A549 treated with AZD2906 at 1 μM for 4 hours (cell line): Measurements from ENCODE around the gene TIFAB. TPM values are rescaled to one million over a fixed set of nuclear protein-coding genes. Genes with fewer than 3 reads are reported as not detected.

Experiments
- total RNA-seq: library from RNA; stranded (reverse); fragments of 200-300 nt; extraction: Qiagen RNA extraction; gene quantifications from 5 replicates; pipeline ENCODE4 v1.2.3, GENCODE V29; 2022

Gene TIFAB, protein sequence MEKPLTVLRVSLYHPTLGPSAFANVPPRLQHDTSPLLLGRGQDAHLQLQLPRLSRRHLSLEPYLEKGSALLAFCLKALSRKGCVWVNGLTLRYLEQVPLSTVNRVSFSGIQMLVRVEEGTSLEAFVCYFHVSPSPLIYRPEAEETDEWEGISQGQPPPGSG
- total RNA-seq: not detected in 5 replicates

GRCh38 chr5:135452321-135453030 lies at the start of gene TIFAB:
Gene TIFAB, minus strand, starts transcription at chr5:135452351. Its CDS starts 2,412 bp downstream, at chr5:135449939.

GRCh38 chr5:135447298-135447929 lies 4.7 kb downstream of the TIFAB start, which contains the start of gene DCANP1:
Gene DCANP1, minus strand, starts transcription at chr5:135447348. Its CDS starts 240 bp downstream, at chr5:135447108.

DNA sequence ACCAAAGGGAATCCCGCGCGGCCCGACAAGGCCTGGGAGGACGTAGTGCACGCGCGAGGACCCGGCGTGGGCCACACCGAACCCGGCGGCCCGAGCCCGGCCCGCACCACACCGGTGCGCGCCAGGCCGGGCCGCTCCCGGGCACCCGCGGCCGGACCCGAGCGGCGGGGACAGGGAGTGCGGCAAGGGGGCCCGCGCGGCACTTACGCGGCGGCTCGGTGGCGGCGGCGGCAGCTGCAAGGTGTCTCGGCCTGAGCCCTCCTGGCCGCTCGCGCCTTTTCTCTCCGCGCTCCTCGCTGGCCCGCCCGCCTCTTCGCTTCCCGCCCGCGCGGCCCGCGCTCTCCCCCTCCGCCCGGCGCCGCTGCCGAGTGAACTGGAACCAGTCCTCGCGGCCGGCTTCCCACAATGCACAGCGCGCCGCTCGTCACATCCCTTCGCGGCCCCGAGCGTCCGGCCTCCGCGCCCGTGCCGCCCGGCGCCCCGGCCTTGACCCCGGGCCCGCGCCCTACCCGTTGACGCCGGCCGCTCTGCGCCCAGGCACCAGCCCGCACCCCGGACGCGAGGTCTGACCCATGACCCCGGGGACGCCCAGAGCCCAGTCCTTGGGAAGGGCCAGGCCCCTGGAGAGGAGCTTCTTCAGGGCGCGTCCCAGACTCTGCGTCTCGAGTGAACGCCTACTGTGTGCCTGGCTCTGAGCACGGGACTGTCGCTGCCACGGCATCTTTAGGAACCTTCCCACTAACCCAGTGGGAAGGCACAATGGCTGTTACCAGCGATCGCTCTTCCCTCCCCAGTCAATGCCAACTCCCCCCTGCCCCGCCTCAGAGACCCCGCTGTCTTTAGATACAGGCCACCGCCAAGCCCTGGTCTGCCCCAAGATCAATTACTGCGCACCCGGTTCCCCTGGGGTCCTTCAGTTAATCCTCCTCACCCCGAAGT lies 53.0 kb downstream of the TIFAB start, which contains the start of gene MACROH2A1:
Gene MACROH2A1 (minus strand): TSS at position 377 of the 939 bp plus-strand sequence. CDS start 10,138 bp downstream, outside the sequence.

Other genes starting within 250 kb of the TIFAB start
- 172 to 199 TPM (median 195 TPM) in 5 replicates for gene MACROH2A1, start 53.1 kb downstream of the TIFAB start, total RNA-seq
- gene DCANP1, start 5.0 kb downstream of the TIFAB start, total RNA-seq: not detected in 5 replicates
- gene NEUROG1, start 83.6 kb upstream of the TIFAB start, total RNA-seq: not detected in 5 replicates
- gene CXCL14, start 126.6 kb upstream of the TIFAB start, total RNA-seq: 0.09 to 0.38 TPM (median 0.27 TPM) in 5 replicates